Peyer's patch (tissue), 4 donors: ENCODE measurements around the gene MAP3K5. TPM values are rescaled to one million over a fixed set of nuclear protein-coding genes. Genes with fewer than 3 reads are reported as not detected.

Source experiments
- DNase-seq, 3 donors: peaks; one replicate each; pipeline ENCODE4 v3.0.0-alpha.2; 2017 to 2019
- H3K27ac ChIP-seq, 4 donors: fragments of 200-600 bp; sonication (generic); one replicate each; pipeline ENCODE4 v1.5.1; 2016 to 2019
- H3K27me3 ChIP-seq, 2 donors: fragments of 200-600 bp; sonication (generic); one replicate each; pipeline ENCODE4 v1.5.1; 2019
- H3K36me3 ChIP-seq, 3 donors: fragments of 200-600 bp; sonication (generic); one replicate each; pipeline ENCODE4 v1.5.1; 2016 to 2019
- H3K4me1 ChIP-seq, 4 donors: fragments of 200-600 bp; sonication (generic); one replicate each; pipeline ENCODE4 v1.5.1; 2016 to 2019
- H3K4me3 ChIP-seq, 4 donors: fragments of 200-600 bp; sonication (generic); 1 replicate in 3 of 4; 2 replicates in 1 of 4; pipeline ENCODE4 v1.5.1; 2016 to 2019; ENCODE audit warnings: mild to moderate bottlenecking in 1 of 4
- H3K9me3 ChIP-seq, 4 donors: fragments of 200-600 bp; sonication (generic); one replicate each; pipeline ENCODE4 v1.5.1; 2016 to 2019; ENCODE audit warnings: mild to moderate bottlenecking in 1 of 4
- CTCF ChIP-seq, 6 experiments: fragments of 450-650 bp in 4 of 6; fragments of 200-600 bp in 2 of 6; sonication (generic) in 1 of 6; IDR thresholded peaks; one replicate each; pipeline ENCODE4 v1.5.1; 2017 to 2019; ENCODE audit warnings: antibody characterized with exemption in 6 of 6, mild to moderate bottlenecking in 3 of 6, moderate library complexity in 1 of 6
- POLR2A ChIP-seq, 2 donors: fragments of 450-650 bp; IDR thresholded peaks; one replicate each; pipeline ENCODE4 v1.5.1; 2017; ENCODE audit warnings: antibody characterized with exemption in 2 of 2, mild to moderate bottlenecking in 2 of 2, moderate library complexity in 2 of 2
- small RNA-seq, 2 donors: library from RNA; depleted of rRNA; stranded (forward); fragments of <200 nt; gene quantifications; one replicate each; pipeline ENCODE3, GENCODE V24; 2016
- total RNA-seq, 4 donors: library from RNA; depleted of rRNA; stranded (reverse); fragments of >200 nt; gene quantifications; one replicate each; pipeline ENCODE4 v1.1.0, GENCODE V29; 2016

The MAP3K5 gene
- total RNA-seq, 4 donors from 2014 or later: 14.2 to 46.2 (median 23.2) TPM

GRCh38 chr6:136510299-136510698, 282.0 kb downstream of the MAP3K5 start:
- Histone ChIP-seq H3K27me3 (no peaks in the 10 kb centered on the region), H3K9me3 (no peaks in the 10 kb centered on the region), H3K4me1 (peaks cover 0 to 6% (median 0%) of the 10 kb centered on the region in 4 donors), H3K36me3 (no peaks in the 10 kb centered on the region), H3K27ac (no peak overlapping the region), H3K4me3 (no peak overlapping the region)
- no peak for TF ChIP-seq CTCF (IDR thresholded peaks at IDR 0.05)
- no peak for TF ChIP-seq POLR2A (IDR thresholded peaks at IDR 0.05)
- no peak for DNase-seq

GRCh38 chr6:136508725-136509392, 283.4 kb downstream of the MAP3K5 start:
- no peak overlapping the region for H3K27ac ChIP-seq
- no peaks in the 10 kb centered on the region for H3K36me3 ChIP-seq
- no peak for DNase-seq

More at GRCh38 chr6:136508725-136509392, 283.4 kb downstream of the MAP3K5 start:
- TF ChIP-seq POLR2A (IDR thresholded peaks at IDR 0.05) (no peak), CTCF (IDR thresholded peaks at IDR 0.05) (no peak)
- H3K4me3 ChIP-seq: no peak overlapping the region
- no peaks in the 10 kb centered on the region for H3K27me3 ChIP-seq
- H3K4me1 ChIP-seq: peaks cover 0 to 6% (median 0%) of the 10 kb centered on the region in 4 donors
- H3K9me3 ChIP-seq: no peaks in the 10 kb centered on the region

Small RNAs within 50 kb of the gene (small RNA-seq; reads per million reads assigned to genes)
- 0 reads per million in 2 donors for gene RNA5SP219

Other genes with a start within 250 kb of the MAP3K5 start
- gene MAP7, start 242.1 kb downstream of the MAP3K5 start, total RNA-seq: 10 to 100 TPM; 16.5 to 47.1 (median 38.8) TPM
- 1 to 10 TPM; 3.0 to 7.1 (median 6.3) TPM for gene PEX7, start 30.1 kb upstream of the MAP3K5 start, total RNA-seq
- gene SLC35D3, start 129.8 kb upstream of the MAP3K5 start, total RNA-seq: under 1 TPM in 1 of 4 donors, not detected in 3; 0.47 TPM